Measurements from ENCODE around the gene IMP4.

DNA sequence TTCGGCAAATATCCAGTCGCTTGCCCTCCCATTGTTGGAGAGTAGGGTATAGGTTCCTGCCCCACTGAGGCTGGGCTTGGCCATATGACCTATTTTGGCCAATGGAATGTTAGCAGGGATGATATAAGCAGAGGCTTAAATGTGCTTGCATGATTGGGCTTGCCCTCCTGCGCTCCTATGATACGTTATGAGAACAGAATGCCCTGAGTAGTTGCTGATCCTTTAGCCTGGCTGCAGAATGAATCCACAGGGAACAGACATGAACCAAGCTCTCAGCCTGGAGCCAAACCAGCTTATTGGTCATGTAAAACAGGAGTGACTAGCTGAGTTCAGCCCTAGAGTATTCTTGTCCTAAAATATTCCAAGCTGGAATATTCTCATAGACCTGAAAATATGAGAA lies 34.8 kb upstream of the IMP4 start:
- TF ChIP-seq CTCF (conservative IDR thresholded peaks at IDR 0.05) (no peak), ZFX (IDR thresholded peaks at IDR 0.05) (no peak)

Data from C4-2B (cell line).